Activated naive CD4-positive, alpha-beta T cell treated with anti-CD3 and anti-CD28 coated beads, Interleukin-2, amount 50 U/mL, for 72 hours (primary cell): ENCODE results near the gene CLIC5. TPM values are rescaled to one million over a fixed set of nuclear protein-coding genes. Genes with fewer than 3 reads are reported as not detected.

Experiments used
- ATAC-seq, 2 donors: fragments of 150-1000 bp; cut with Tn5 transposase; 2 replicates each; pipeline ENCODE4 v1.10.0; 2021; ENCODE audit warnings: mild to moderate bottlenecking in 2 of 2, moderate library complexity in 2 of 2
- DNase-seq, 2 donors: peaks; one replicate each; pipeline ENCODE4 v3.0.0; 2021 to 2022; ENCODE audit warnings: low spot score in 2 of 2
- H3K27ac Mint-ChIP-seq, 2 donors: one replicate each; pipeline ENCODE4 v1.8.0; 2022; ENCODE audit warnings: mild to moderate bottlenecking in 2 of 2, mixed read lengths in 2 of 2
- H3K36me3 Mint-ChIP-seq, 2 donors: one replicate each; pipeline ENCODE4 v1.8.0; 2022; ENCODE audit warnings: mixed read lengths in 2 of 2
- H3K9me3 Mint-ChIP-seq, 2 donors: one replicate each; pipeline ENCODE4 v1.8.0; 2022; ENCODE audit warnings: mixed read lengths in 2 of 2
- total RNA-seq, 2 donors: library from RNA; stranded (reverse); gene quantifications; one replicate each; pipeline ENCODE4 v1.2.3, GENCODE V29; 2022

Gene CLIC5
- 1 to 10 TPM; 1.8 to 8.4 TPM for total RNA-seq

GRCh38 chr6:46015119-46015968 lies at the start of gene CLIC5:
TSS of gene CLIC5 (minus strand) at chr6:46015860. CDS start at chr6:46015542, 318 bp downstream.
- peak within 1 kb of the TSS in 1 of 2 donors; percentile 3 for H3K27ac Mint-ChIP-seq
- peaks cover 7% of the 10 kb centered on the region in 2 donors for H3K36me3 Mint-ChIP-seq
- peaks cover 0 to 5% of the 10 kb centered on the region in 2 donors for H3K9me3 Mint-ChIP-seq
- ATAC-seq (peak in 1 of 2 donors; percentile 21), DNase-seq (peak; percentile 31 to 70)

GRCh38 chr6:46062991-46063390 lies 47.3 kb upstream of the CLIC5 start:
- no peak for ATAC-seq

GRCh38 chr6:46062312-46062711 lies 46.7 kb upstream of the CLIC5 start:
- DNase-seq (no peak), ATAC-seq (no peak)
- Mint-ChIP-seq H3K27ac (no peak overlapping the region), H3K36me3 (peaks cover 0 to 9% of the 10 kb centered on the region in 2 donors), H3K9me3 (peaks cover 4 to 7% of the 10 kb centered on the region in 2 donors)

More at GRCh38 chr6:46062991-46063390, 47.3 kb upstream of the CLIC5 start:
- Mint-ChIP-seq H3K36me3 (peaks cover 0 to 6% of the 10 kb centered on the region in 2 donors), H3K27ac (no peak overlapping the region), H3K9me3 (peaks cover 4 to 5% of the 10 kb centered on the region in 2 donors)
- DNase-seq, result no peak

GRCh38 chr6:46061497-46061896 lies 45.8 kb upstream of the CLIC5 start:
- Mint-ChIP-seq H3K27ac (no peak overlapping the region), H3K36me3 (peaks cover 0 to 17% of the 10 kb centered on the region in 2 donors), H3K9me3 (peaks cover 4 to 15% of the 10 kb centered on the region in 2 donors)
- DNase-seq, result no peak
- no peak for ATAC-seq

- DNase-seq, result no peak
Observed at GRCh38 chr6:46059608-46060007, 43.9 kb upstream of the CLIC5 start.

GRCh38 chr6:46058951-46059350 lies 43.3 kb upstream of the CLIC5 start:
- peaks cover 4 to 17% of the 10 kb centered on the region in 2 donors for H3K9me3 Mint-ChIP-seq
- DNase-seq (no peak), ATAC-seq (no peak)
- H3K36me3 Mint-ChIP-seq, result peaks cover 0 to 18% of the 10 kb centered on the region in 2 donors
- no peak overlapping the region for H3K27ac Mint-ChIP-seq

More at GRCh38 chr6:46059608-46060007, 43.9 kb upstream of the CLIC5 start:
- H3K27ac Mint-ChIP-seq, result no peak overlapping the region
- peaks cover 0 to 18% of the 10 kb centered on the region in 2 donors for H3K36me3 Mint-ChIP-seq
- H3K9me3 Mint-ChIP-seq, result peaks cover 4 to 17% of the 10 kb centered on the region in 2 donors
- no peak for ATAC-seq

GRCh38 chr6:46057792-46058191 lies 42.1 kb upstream of the CLIC5 start:
- H3K27ac Mint-ChIP-seq, result no peak overlapping the region
- no peak for ATAC-seq
- H3K9me3 Mint-ChIP-seq, result peaks cover 0 to 12% of the 10 kb centered on the region in 2 donors
- no peak for DNase-seq
- H3K36me3 Mint-ChIP-seq, result peaks cover 0 to 12% of the 10 kb centered on the region in 2 donors

- ATAC-seq (no peak), DNase-seq (no peak)
- H3K9me3 Mint-ChIP-seq, result peaks cover 0 to 12% of the 10 kb centered on the region in 2 donors
Observed at GRCh38 chr6:46056906-46057529, 41.4 kb upstream of the CLIC5 start.

GRCh38 chr6:46054516-46054915 lies 38.9 kb upstream of the CLIC5 start:
- DNase-seq (no peak), ATAC-seq (no peak)
- peaks cover 0 to 12% of the 10 kb centered on the region in 2 donors for H3K36me3 Mint-ChIP-seq
- peaks cover 0 to 12% of the 10 kb centered on the region in 2 donors for H3K9me3 Mint-ChIP-seq
- H3K27ac Mint-ChIP-seq, result peak overlapping the region in 1 of 2 donors; percentile 38

More at GRCh38 chr6:46056906-46057529, 41.4 kb upstream of the CLIC5 start:
- no peak overlapping the region for H3K27ac Mint-ChIP-seq
- peaks cover 0 to 12% of the 10 kb centered on the region in 2 donors for H3K36me3 Mint-ChIP-seq

- peak in 1 of 2 donors; percentile 74 for ATAC-seq
- H3K9me3 Mint-ChIP-seq, result peaks cover 0 to 12% of the 10 kb centered on the region in 2 donors
- no peak for DNase-seq
- H3K36me3 Mint-ChIP-seq, result peaks cover 0 to 12% of the 10 kb centered on the region in 2 donors
- H3K27ac Mint-ChIP-seq, result peak overlapping the region in 1 of 2 donors; percentile 73
Observed at GRCh38 chr6:46053039-46053933, 37.6 kb upstream of the CLIC5 start.

- no peak overlapping the region for H3K27ac Mint-ChIP-seq
- DNase-seq (no peak), ATAC-seq (no peak)
- H3K36me3 Mint-ChIP-seq, result peaks cover 0 to 11% of the 10 kb centered on the region in 2 donors
- peaks cover 0 to 12% of the 10 kb centered on the region in 2 donors for H3K9me3 Mint-ChIP-seq
Observed at GRCh38 chr6:46052479-46052878, 36.8 kb upstream of the CLIC5 start.

GRCh38 chr6:46051962-46052361 lies 36.3 kb upstream of the CLIC5 start:
- Mint-ChIP-seq H3K9me3 (peaks cover 0 to 7% of the 10 kb centered on the region in 2 donors), H3K27ac (no peak overlapping the region), H3K36me3 (peaks cover 0 to 6% of the 10 kb centered on the region in 2 donors)
- no peak for ATAC-seq
- DNase-seq, result no peak

GRCh38 chr6:46050845-46051405 lies 35.3 kb upstream of the CLIC5 start:
- ATAC-seq (peak in 1 of 2 donors; percentile 59), DNase-seq (no peak)
- no peaks in the 10 kb centered on the region for H3K9me3 Mint-ChIP-seq
- no peaks in the 10 kb centered on the region for H3K36me3 Mint-ChIP-seq
- no peak overlapping the region for H3K27ac Mint-ChIP-seq

GRCh38 chr6:46048646-46049297 lies 33.1 kb upstream of the CLIC5 start:
- DNase-seq, result no peak
- peak overlapping the region in 1 of 2 donors; percentile 47 for H3K27ac Mint-ChIP-seq
- no peak for ATAC-seq
- no peaks in the 10 kb centered on the region for H3K9me3 Mint-ChIP-seq
- H3K36me3 Mint-ChIP-seq, result no peaks in the 10 kb centered on the region

- Mint-ChIP-seq H3K27ac (no peak overlapping the region), H3K9me3 (no peaks in the 10 kb centered on the region), H3K36me3 (no peaks in the 10 kb centered on the region)
- ATAC-seq (no peak), DNase-seq (no peak)
Observed at GRCh38 chr6:46046558-46047174, 31.0 kb upstream of the CLIC5 start.
